Neuron (in vitro differentiated cells): Measurements from ENCODE around the gene CTNNA2.

ENCODE experiments used
- H2AFZ ChIP-seq: one replicate; pipeline ENCODE4 v1.6.1; 2013; ENCODE audit warnings: low read depth, mild to moderate bottlenecking, inconsistent platforms, low read length, moderate library complexity
- H3K27me3 ChIP-seq: one replicate; pipeline ENCODE4 v1.6.1; 2013; ENCODE audit warnings: low read length; ENCODE audit not compliant: insufficient read depth
- H3K36me3 ChIP-seq: one replicate; pipeline ENCODE4 v1.6.1; 2013; ENCODE audit warnings: low read length; ENCODE audit not compliant: insufficient read depth
- H3K4me1 ChIP-seq: one replicate; pipeline ENCODE4 v1.6.1; 2013; ENCODE audit warnings: low read length; ENCODE audit not compliant: insufficient read depth
- H3K4me3 ChIP-seq: 2 replicates; pipeline ENCODE4 v1.5.1; 2013; ENCODE audit warnings: mild to moderate bottlenecking, low read length, moderate library complexity
- H3K9me3 ChIP-seq: one replicate; pipeline ENCODE4 v1.6.1; 2013; ENCODE audit warnings: low read length

Gene CTNNA2

GRCh38 chr2:79729532-79729931 is 216.7 kb downstream of the CTNNA2 start:
- Histone ChIP-seq H3K4me1 (peaks cover 9% of the 10 kb centered on the region), H3K9me3 (no peaks in the 10 kb centered on the region), H3K36me3 (no peaks in the 10 kb centered on the region), H3K27me3 (no peaks in the 10 kb centered on the region), H3K4me3 (no peak overlapping the region), H2AFZ (no peak overlapping the region)

GRCh38 chr2:79734518-79734917 is 221.7 kb downstream of the CTNNA2 start:
- no peaks in the 10 kb centered on the region for H3K9me3 ChIP-seq
- no peaks in the 10 kb centered on the region for H3K27me3 ChIP-seq
- no peak overlapping the region for H2AFZ ChIP-seq
- H3K4me3 ChIP-seq: no peak overlapping the region
- H3K36me3 ChIP-seq: no peaks in the 10 kb centered on the region
- peaks cover 2% of the 10 kb centered on the region for H3K4me1 ChIP-seq

GRCh38 chr2:79740879-79741443 is 228.1 kb downstream of the CTNNA2 start:
- H3K27me3 ChIP-seq: no peaks in the 10 kb centered on the region
- H3K36me3 ChIP-seq: no peaks in the 10 kb centered on the region
- H3K9me3 ChIP-seq: no peaks in the 10 kb centered on the region
- no peak overlapping the region for H3K4me3 ChIP-seq
- H2AFZ ChIP-seq: no peak overlapping the region
- H3K4me1 ChIP-seq: peaks cover 5% of the 10 kb centered on the region

DNA sequence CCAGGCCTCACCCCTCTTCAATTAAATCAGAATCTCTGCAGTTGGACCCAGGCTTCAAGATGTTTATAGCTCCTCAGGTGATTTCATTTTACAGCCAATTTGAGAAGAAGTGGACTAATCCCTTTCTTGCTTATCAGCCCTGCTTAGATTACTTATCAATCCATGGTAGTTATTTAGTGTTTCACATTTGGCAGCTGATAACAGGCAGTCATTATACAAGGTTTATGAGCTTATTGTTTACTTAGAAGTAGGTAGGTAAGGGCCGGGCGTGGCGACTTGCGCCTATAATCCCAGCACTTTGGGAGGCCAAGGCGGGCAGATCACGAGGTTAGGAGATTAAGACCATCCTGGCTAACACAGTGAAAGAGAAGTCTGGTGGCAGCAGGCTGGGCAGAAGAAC is 237.5 kb downstream of the CTNNA2 start:
- H3K27me3 ChIP-seq: no peaks in the 10 kb centered on the region
- H3K4me3 ChIP-seq: no peak overlapping the region
- no peaks in the 10 kb centered on the region for H3K36me3 ChIP-seq
- no peaks in the 10 kb centered on the region for H3K4me1 ChIP-seq
- H3K9me3 ChIP-seq: no peaks in the 10 kb centered on the region
- no peak overlapping the region for H2AFZ ChIP-seq

GRCh38 chr2:79757526-79757925 is 244.7 kb downstream of the CTNNA2 start:
- Histone ChIP-seq H3K4me1 (no peaks in the 10 kb centered on the region), H3K36me3 (no peaks in the 10 kb centered on the region), H2AFZ (no peak overlapping the region), H3K4me3 (no peak overlapping the region), H3K27me3 (no peaks in the 10 kb centered on the region), H3K9me3 (no peaks in the 10 kb centered on the region)

DNA sequence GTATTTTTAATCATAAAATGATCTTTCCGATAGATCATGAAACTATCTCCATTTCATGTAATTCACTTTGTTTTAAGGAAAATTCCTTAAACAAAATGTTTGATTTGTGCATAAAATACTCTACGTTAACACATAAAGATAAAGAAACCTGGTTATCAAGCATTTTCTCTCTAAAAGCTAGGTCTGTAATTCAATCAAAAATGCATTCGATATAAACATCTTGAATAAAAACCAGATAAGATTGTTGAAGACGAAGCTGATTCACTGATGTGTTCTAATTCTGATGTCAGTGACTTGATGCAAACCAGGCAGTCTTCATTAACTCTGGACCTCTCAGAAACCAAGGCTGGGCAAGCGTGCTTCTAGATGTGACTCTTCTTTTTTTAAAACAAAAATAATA is 245.2 kb downstream of the CTNNA2 start:
- Histone ChIP-seq H3K27me3 (no peaks in the 10 kb centered on the region), H3K4me1 (no peaks in the 10 kb centered on the region), H2AFZ (no peak overlapping the region), H3K4me3 (no peak overlapping the region), H3K9me3 (no peaks in the 10 kb centered on the region), H3K36me3 (no peaks in the 10 kb centered on the region)

DNA sequence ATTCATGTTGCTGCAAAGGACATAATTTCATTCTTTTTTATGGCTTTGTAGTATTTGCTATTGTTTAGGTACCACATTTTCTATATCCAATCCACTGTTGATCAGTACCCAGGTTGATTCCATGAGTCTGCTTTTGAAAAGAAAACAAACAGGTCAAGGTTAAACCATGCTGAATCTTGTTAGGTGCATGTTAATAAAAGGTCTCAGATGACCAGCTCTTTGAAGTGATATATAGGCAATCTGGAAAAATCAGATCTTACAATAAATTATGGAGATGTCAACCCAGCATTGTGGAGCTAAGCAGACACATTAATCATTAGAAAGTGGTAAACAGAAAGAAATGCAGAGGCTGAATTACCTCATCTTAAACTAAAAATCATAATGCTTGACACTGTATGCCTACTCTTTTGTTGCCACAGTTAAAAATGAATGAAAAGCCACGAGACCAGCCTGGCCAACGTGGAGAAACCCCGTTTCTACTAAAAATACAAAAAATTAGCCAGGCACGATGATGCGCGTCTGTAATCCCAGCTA is 246.0 kb downstream of the CTNNA2 start:
- Histone ChIP-seq H3K4me1 (no peaks in the 10 kb centered on the region), H3K9me3 (no peaks in the 10 kb centered on the region), H3K36me3 (no peaks in the 10 kb centered on the region), H3K27me3 (no peaks in the 10 kb centered on the region), H3K4me3 (no peak overlapping the region), H2AFZ (no peak overlapping the region)

GRCh38 chr2:79770926-79771325 is 258.1 kb downstream of the CTNNA2 start:
- no peaks in the 10 kb centered on the region for H3K36me3 ChIP-seq

GRCh38 chr2:79771493-79771892 is 258.6 kb downstream of the CTNNA2 start:
- Histone ChIP-seq H3K4me3 (no peak overlapping the region), H3K27me3 (no peaks in the 10 kb centered on the region), H3K9me3 (no peaks in the 10 kb centered on the region), H3K36me3 (no peaks in the 10 kb centered on the region), H2AFZ (no peak overlapping the region), H3K4me1 (peaks cover 18% of the 10 kb centered on the region)

More at GRCh38 chr2:79770926-79771325, 258.1 kb downstream of the CTNNA2 start:
- Histone ChIP-seq H3K4me3 (no peak overlapping the region), H3K9me3 (no peaks in the 10 kb centered on the region), H3K27me3 (no peaks in the 10 kb centered on the region), H2AFZ (no peak overlapping the region), H3K4me1 (peaks cover 18% of the 10 kb centered on the region)

DNA sequence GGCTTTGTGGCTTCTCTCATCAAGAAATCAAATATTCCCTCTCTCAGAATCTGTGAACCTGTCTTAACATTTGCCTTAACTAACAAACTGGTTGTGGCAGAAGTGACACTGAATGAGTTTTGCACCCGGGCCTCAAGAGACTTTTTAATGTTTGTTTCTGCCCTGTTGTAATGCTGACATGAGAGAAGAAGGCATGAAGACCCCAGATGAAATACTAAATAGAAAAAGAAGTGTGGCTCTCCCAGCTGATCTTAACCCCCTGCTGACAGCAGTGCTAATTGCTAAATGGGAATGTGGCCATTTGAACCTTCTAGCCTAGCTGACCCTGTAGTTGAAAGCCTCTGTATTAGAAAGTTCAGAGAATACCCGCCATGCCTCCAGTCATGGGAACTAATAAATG is 261.2 kb downstream of the CTNNA2 start:
- H3K36me3 ChIP-seq: no peaks in the 10 kb centered on the region
- H3K4me3 ChIP-seq: no peak overlapping the region
- peaks cover 18% of the 10 kb centered on the region for H3K4me1 ChIP-seq
- no peaks in the 10 kb centered on the region for H3K9me3 ChIP-seq
- no peaks in the 10 kb centered on the region for H3K27me3 ChIP-seq
- no peak overlapping the region for H2AFZ ChIP-seq

DNA sequence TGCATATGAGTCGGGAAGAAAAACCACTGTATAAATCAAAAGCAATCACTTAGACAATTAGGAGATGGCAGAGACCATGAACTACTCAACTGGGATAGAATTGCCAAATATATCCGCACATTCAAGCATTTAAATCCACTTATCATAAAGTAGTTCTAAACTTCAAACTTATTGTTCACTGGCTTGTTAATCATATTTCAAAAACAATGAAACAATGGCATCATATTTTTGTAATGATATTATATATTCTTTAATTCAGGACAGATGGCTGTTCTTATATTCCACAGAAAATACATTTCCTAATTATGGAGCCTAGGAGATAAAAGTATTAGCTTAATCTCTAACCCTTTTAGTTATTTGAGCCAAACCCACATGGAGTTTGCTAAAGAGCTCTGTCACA is 263.6 kb downstream of the CTNNA2 start:
- Histone ChIP-seq H3K4me1 (peaks cover 22% of the 10 kb centered on the region), H2AFZ (no peak overlapping the region), H3K36me3 (no peaks in the 10 kb centered on the region), H3K4me3 (no peak overlapping the region), H3K27me3 (no peaks in the 10 kb centered on the region), H3K9me3 (no peaks in the 10 kb centered on the region)

DNA sequence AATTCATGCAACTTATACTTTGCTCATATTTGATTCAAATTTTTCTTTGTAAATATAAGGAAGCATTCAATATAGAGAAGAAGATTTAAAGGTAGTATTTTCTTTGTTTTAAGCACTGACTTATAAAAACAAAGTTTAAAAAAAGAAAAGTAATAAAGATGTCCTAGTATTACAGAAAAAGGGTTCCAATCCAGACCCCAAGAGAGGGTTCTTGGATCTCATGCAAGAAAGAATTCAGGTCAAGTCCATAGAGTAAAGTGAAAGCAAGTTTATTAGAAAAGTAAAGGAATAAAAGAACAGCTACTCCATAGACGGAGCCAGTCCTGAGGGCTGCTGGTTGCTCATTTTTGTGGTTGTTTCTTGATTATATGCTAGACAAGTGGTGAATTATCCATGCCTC is 267.9 kb downstream of the CTNNA2 start:
- Histone ChIP-seq H3K4me3 (no peak overlapping the region), H3K36me3 (no peaks in the 10 kb centered on the region), H3K9me3 (no peaks in the 10 kb centered on the region), H3K27me3 (no peaks in the 10 kb centered on the region), H2AFZ (no peak overlapping the region), H3K4me1 (peaks cover 11% of the 10 kb centered on the region)

DNA sequence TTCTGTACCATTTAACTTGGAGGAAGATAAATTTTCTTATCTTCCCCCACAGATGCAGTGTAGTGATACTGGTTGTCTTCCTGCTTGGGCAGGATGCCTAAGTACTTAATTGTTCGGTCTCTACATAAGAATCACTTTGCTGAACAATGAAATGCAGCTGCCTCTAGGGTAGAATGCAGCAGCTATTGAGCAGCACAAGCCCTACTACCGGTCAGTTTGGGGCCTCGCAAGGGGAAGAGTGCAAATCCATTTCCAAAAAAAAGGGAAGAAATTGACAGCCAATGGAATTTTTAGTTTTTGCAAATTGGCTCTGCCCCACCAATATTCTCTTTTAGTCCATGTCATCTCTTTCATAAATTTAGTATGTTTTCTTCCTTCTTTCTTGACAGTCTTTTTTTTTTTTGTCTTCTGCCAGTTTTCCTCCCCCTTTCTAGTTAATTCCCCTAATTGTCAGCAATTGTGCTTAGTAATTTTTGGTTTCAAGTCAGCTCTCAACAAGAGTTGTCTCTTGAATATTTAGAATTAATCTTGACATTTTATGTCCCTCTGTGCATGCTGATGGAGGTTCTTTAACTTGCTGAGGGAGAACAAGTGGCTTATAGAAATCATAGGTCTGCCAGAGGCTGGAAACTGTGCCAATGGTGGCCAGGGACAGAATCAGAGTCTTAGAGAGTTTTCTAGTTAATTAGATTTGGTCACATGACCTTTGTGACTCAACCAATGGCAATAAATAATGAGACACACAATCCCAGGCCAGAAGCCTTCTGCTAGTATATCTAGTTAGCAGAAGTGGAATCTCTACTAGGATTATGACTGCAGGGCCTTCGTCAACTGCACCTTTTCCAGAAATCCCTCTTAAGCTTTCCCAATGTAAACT is 270.0 kb downstream of the CTNNA2 start:
- Histone ChIP-seq H2AFZ (no peak overlapping the region), H3K27me3 (no peaks in the 10 kb centered on the region)

More for the DNA sequence above, 270.0 kb downstream of the CTNNA2 start:
- Histone ChIP-seq H3K4me1 (peaks cover 11% of the 10 kb centered on the region), H3K36me3 (no peaks in the 10 kb centered on the region), H3K4me3 (no peak overlapping the region), H3K9me3 (no peaks in the 10 kb centered on the region)
